Stomach (tissue), 9 donors: ENCODE results near the gene EMC6. TPM values are rescaled to one million over a fixed set of nuclear protein-coding genes. Genes with fewer than 3 reads are reported as not detected.

Source experiments
- DNase-seq, 2 donors: peaks; one replicate each; pipeline versions ENCODE4 v3.0.0 to v3.0.0-alpha.2; 2013 to 2019
- H3K27ac ChIP-seq, 5 donors: fragments of 200-600 bp in 4 of 5; sonication (generic) in 4 of 5; one replicate each; pipeline ENCODE4 v1.5.1; 2013 to 2019; ENCODE audit warnings: mild to moderate bottlenecking in 1 of 5, moderate library complexity in 1 of 5
- H3K27me3 ChIP-seq, 3 donors: fragments of 200-600 bp; sonication (generic); one replicate each; pipeline ENCODE4 v1.5.1; 2017 to 2019; ENCODE audit warnings: mixed run types in 1 of 3
- H3K36me3 ChIP-seq, 4 donors: fragments of 200-600 bp; sonication (generic); 1 replicate in 3 of 4; 2 replicates in 1 of 4; pipeline ENCODE4 v1.5.1; 2016 to 2019
- H3K4me1 ChIP-seq, 4 donors: fragments of 200-600 bp; sonication (generic); one replicate each; pipeline ENCODE4 v1.5.1; 2016 to 2019
- H3K4me3 ChIP-seq, 4 donors: fragments of 200-600 bp; sonication (generic) in 3 of 4; one replicate each; pipeline ENCODE4 v1.5.1; 2016 to 2019; ENCODE audit warnings: mild to moderate bottlenecking in 1 of 4
- H3K9me3 ChIP-seq, 4 donors: fragments of 200-600 bp; sonication (generic); one replicate each; pipeline ENCODE4 v1.5.1; 2016 to 2019
- CTCF ChIP-seq, 7 experiments: fragments of 450-650 bp in 4 of 7; fragments of 200-600 bp in 3 of 7; sonication (generic) in 3 of 7; IDR thresholded peaks; one replicate each; pipeline ENCODE4 v1.5.1; 2016 to 2019; ENCODE audit warnings: antibody characterized with exemption in 7 of 7, control low read depth in 2 of 7, mild to moderate bottlenecking in 1 of 7
- EP300 ChIP-seq: sonication (generic); formaldehyde crosslinking; IDR thresholded peaks from one replicate; pipeline ENCODE4 v1.6.1; 2017; ENCODE audit warnings: antibody characterized with exemption
- POLR2A ChIP-seq, 4 donors: fragments of 450-650 bp; IDR thresholded peaks; one replicate each; pipeline ENCODE4 v1.6.1; 2016; ENCODE audit warnings: antibody characterized with exemption in 4 of 4, control low read depth in 2 of 4, mild to moderate bottlenecking in 1 of 4, moderate library complexity in 1 of 4
- POLR2AphosphoS5 ChIP-seq, 3 donors: sonication (generic); formaldehyde crosslinking; IDR thresholded peaks; one replicate each; pipeline ENCODE4 v1.6.1; 2016; ENCODE audit warnings: antibody characterized with exemption in 3 of 3
- WGBS, 5 donors: extraction: QIAGEN DNeasy Blood & Tissue Kit in 3 of 5; methylation state at CpG; one replicate each; pipeline versions ENCODE4 v1.1.5 to v1.1.7; 2013 to 2018; 5-methylcytosine and 5-hydroxymethylcytosine counted together
- intact Hi-C: fragments of 100-400 bp; cut with DNase I; formaldehyde crosslinking; loops from one replicate; pipeline ENCODE4 v1.15.1; 2023; ENCODE audit warnings: low total_unique reads
- polyA plus RNA-seq, 3 donors: library from polyadenylated mRNA; stranded (reverse); fragments of 200-250 nt; gene quantifications; one replicate each; pipeline ENCODE4 v1.2.3, GENCODE V29; 2013
- total RNA-seq, 5 donors: library from RNA; depleted of rRNA; stranded (reverse); fragments of >200 nt; gene quantifications; one replicate each; pipeline versions ENCODE4 v1.1.0 to v1.2.3, GENCODE V29; 2014 to 2016
- donor health status: healthy with polysubstance abuse.
- donor health status: Bipolar disorder and iron deficiency.
- donor health status: healthy.

The EMC6 gene
- total and polyA plus RNA-seq, 8 donors, result 2.6 to 75.6 (median 44.4) TPM; not detected in 2

GRCh38 chr17:3659541-3660111, 9.0 kb upstream of the EMC6 start:
- DNase-seq, result peak; percentile 76 to 78
- intact Hi-C loops, result no loop called here
- H3K9me3 ChIP-seq, result no peaks in the 10 kb centered on the region
- no peak overlapping the region for H3K4me3 ChIP-seq
- no peaks in the 10 kb centered on the region for H3K27me3 ChIP-seq
- no peak for TF ChIP-seq CTCF (IDR thresholded peaks at IDR 0.05)
- TF ChIP-seq EP300, result no peak
- peak in 1 of 3 donors; percentile 74 for TF ChIP-seq POLR2AphosphoS5 (IDR thresholded peaks at IDR 0.05)
- TF ChIP-seq POLR2A (IDR thresholded peaks at IDR 0.05), result no peak
- 30 to 46% (median 43%) methylated on average over 14 to 22 of the region's 22 CpGs for WGBS, 5 donors
- peaks cover 29 to 72% (median 32%) of the 10 kb centered on the region in 4 donors for H3K4me1 ChIP-seq
- H3K36me3 ChIP-seq, result peaks cover 25 to 74% (median 60%) of the 10 kb centered on the region in 4 donors
- peak overlapping the region; percentile 63 to 90 (median 68) for H3K27ac ChIP-seq

GRCh38 chr17:3660311-3660891, 8.2 kb upstream of the EMC6 start:
- no peak overlapping the region for H3K4me3 ChIP-seq
- H3K27me3 ChIP-seq, result no peaks in the 10 kb centered on the region
- peaks cover 24 to 72% (median 62%) of the 10 kb centered on the region in 4 donors for H3K36me3 ChIP-seq
- WGBS, 5 donors, result 46 to 78% (median 57%) methylated on average over 13 to 23 of the region's 23 CpGs
- peak in 1 of 2 donors; percentile 69 for DNase-seq
- TF ChIP-seq CTCF (IDR thresholded peaks at IDR 0.05), result no peak
- TF ChIP-seq POLR2AphosphoS5 (IDR thresholded peaks at IDR 0.05), result peak in 1 of 3 donors; percentile 45
- TF ChIP-seq POLR2A (IDR thresholded peaks at IDR 0.05), result no peak
- TF ChIP-seq EP300, result no peak
- intact Hi-C loops, result no loop called here
- peaks cover 32 to 80% (median 35%) of the 10 kb centered on the region in 4 donors for H3K4me1 ChIP-seq
- peak overlapping the region; percentile 63 to 90 (median 68) for H3K27ac ChIP-seq
- no peaks in the 10 kb centered on the region for H3K9me3 ChIP-seq

GRCh38 chr17:3663102-3664011, 5.3 kb upstream of the EMC6 start:
- no peaks in the 10 kb centered on the region for H3K27me3 ChIP-seq
- peak overlapping the region in 1 of 5 donors; percentile 49 for H3K27ac ChIP-seq
- 86 to 92% (median 89%) methylated on average over 22 to 33 of the region's 33 CpGs for WGBS, 5 donors
- peaks cover 24 to 50% (median 42%) of the 10 kb centered on the region in 4 donors for H3K36me3 ChIP-seq
- DNase-seq, result no peak
- intact Hi-C loops, result no loop called here
- no peak for TF ChIP-seq CTCF (IDR thresholded peaks at IDR 0.05)
- TF ChIP-seq EP300, result no peak
- no peak for TF ChIP-seq POLR2AphosphoS5 (IDR thresholded peaks at IDR 0.05)
- no peak for TF ChIP-seq POLR2A (IDR thresholded peaks at IDR 0.05)
- peaks cover 46 to 95% (median 54%) of the 10 kb centered on the region in 4 donors for H3K4me1 ChIP-seq
- no peaks in the 10 kb centered on the region for H3K9me3 ChIP-seq
- H3K4me3 ChIP-seq, result no peak overlapping the region

GRCh38 chr17:3665834-3666233, 2.8 kb upstream of the EMC6 start:
- Histone ChIP-seq H3K27me3 (no peaks in the 10 kb centered on the region), H3K4me1 (peaks cover 33 to 88% (median 45%) of the 10 kb centered on the region in 4 donors), H3K36me3 (peaks cover 24 to 45% (median 40%) of the 10 kb centered on the region in 4 donors), H3K4me3 (peak overlapping the region in 2 of 4 donors; percentile 98), H3K27ac (peak overlapping the region; percentile 0 to 98 (median 97)), H3K9me3 (no peaks in the 10 kb centered on the region)
- no peak for DNase-seq
- intact Hi-C loops, result no loop called here
- WGBS, 5 donors, result 48 to 66% (median 52%) methylated on average over 5 of the region's 5 CpGs
- TF ChIP-seq EP300 (no peak), CTCF (IDR thresholded peaks at IDR 0.05) (no peak), POLR2AphosphoS5 (IDR thresholded peaks at IDR 0.05) (no peak), POLR2A (IDR thresholded peaks at IDR 0.05) (no peak)
